HG03558 (cell line): Measurements from ENCODE around the gene ABHD8.
"Not testable (repeated sequence)": the region's sequence is repeated elsewhere in the genome, so short reads cannot be mapped to it uniquely, and the experiment has no call there.

Source experiments
- ATAC-seq: cut with Tn5 transposase; IDR thresholded peaks from one replicate; pipeline ENCODE4 v1.9.1; 2021; ENCODE audit warnings: moderate number of reproducible peaks; ENCODE audit not compliant: unreplicated experiment; ENCODE audit errors: extremely low read depth

Gene ABHD8

DNA sequence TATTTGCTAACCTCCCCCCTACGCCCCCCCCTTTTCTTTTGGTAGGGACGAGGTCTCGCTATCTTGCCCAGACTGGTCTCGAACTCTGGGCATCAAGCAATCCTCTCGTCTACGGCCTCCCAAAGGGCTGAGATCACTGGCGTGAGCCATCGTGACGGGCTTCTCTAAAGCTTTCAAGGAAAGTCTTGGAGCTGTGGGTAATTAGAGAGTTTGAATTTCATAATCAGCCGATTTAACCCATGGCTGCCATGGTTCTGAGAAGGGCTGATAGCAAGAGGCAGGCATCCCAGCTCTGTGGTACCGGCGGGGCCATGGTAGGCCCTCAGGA is 679 bp upstream of the ABHD8 start:
- ATAC-seq: no peak

DNA sequence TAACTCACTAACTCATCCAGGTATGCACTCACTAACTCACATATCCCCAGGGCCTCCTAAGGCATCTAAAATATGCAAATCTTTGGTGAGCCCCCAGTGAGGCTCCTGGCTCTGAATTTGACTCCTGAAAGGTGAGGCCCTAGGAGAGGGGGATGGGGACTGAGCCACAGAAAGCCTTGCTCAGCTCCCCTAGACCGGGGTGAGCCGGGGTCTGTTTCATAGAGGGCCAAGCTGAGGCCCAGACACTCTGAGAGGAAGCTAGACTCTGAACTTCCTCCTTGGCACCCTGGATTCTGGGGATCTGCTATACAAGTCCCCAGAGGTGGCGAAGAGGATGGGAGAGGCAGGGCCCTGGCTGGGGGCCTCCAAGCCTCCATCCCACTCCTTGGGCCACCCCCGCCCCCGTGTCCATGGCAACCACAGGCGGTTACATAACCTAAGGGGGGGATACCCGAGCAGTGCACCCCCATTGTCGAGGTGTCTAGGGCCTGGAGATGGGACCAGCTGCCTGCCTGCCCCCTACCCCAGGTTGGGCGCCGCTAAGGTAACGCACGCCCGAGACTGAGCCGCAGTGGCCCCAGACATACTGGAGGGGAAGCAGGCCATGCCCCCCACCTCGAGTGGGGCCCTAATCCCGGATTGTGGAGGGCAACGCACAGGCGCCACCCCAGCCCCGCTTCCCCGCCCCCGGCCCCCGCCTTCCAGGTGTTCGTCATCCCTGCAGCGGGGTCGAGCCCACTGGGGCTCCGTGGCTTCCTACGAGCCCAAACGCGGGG is 646 bp downstream of the ABHD8 start:
- ATAC-seq: no peak

GRCh38 chr19:17300992-17301619 is 2.1 kb downstream of the ABHD8 start:
- ATAC-seq: no peak

GRCh38 chr19:17296976-17297375 is 6.2 kb downstream of the ABHD8 start:
- ATAC-seq: no peak

GRCh38 chr19:17296273-17296672 is 7.0 kb downstream of the ABHD8 start:
- ATAC-seq: no peak

DNA sequence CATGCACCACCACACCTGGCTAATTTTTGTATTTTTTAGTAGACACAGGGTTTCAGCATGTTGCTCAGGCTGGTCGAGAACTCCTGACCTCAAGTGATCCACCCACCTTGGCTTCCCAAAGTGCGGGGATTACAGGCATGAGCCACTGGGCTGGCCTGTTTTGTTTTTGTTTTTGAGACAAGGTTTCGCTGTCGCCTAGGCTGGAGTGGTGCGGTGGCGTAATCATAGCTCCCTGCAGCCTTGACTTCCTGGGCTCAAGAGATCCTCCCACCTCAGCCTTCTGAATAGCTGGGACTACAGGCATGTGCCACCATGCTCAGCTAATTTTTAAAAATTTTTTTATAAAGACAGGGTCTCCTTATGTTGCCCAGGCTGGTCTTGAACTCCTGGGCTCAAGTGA is 7.7 kb downstream of the ABHD8 start:
- not testable (repeated sequence) for ATAC-seq

DNA sequence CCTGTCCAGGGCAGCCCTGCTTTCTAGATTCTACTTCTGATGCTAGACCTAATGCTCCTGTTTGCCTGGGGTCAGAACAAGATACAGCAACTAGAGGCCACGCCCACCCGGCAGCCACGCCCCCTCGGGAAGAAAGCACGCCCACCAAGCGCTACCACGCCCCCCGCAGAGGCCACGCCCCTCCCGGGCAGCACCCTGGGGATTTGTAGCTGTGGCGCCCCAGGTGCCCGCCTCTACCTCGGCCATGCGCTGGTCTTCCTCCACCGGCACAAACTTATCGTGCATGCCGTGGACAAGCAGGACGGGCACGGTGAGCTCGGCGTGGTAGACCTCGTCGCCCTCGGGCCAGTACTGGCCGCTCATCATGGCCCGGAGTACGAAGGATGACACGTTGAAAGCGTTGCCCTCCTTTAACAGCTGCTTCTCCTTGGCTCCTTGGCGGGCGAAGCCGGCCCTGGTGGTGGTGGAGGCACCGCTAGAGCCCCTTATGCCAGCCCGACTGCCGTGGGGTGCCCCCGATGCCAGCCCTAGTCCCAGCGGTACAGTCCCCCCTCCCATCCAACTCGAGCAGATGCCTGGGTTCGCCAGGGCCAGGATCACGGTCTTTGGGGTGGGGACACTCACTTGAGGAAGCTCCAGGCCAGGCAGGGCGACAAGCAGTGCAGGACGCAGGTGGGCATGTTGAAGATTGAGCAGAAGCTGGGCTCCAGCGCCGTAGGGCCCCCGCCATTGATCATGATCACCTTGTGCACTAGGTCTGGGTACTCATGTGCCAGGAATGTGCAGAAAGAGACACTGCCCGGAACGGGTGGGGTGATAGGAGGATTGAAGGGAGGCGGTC is 9.0 kb downstream of the ABHD8 start:
- ATAC-seq: no peak

- no peak for ATAC-seq
These were observed 9.6 kb downstream of the ABHD8 start for GRCh38 chr19:17293605-17294004.

GRCh38 chr19:17292301-17293074 is 10.7 kb downstream of the ABHD8 start:
- ATAC-seq: no peak

GRCh38 chr19:17289489-17289888 is 13.7 kb downstream of the ABHD8 start:
- ATAC-seq: no peak

DNA sequence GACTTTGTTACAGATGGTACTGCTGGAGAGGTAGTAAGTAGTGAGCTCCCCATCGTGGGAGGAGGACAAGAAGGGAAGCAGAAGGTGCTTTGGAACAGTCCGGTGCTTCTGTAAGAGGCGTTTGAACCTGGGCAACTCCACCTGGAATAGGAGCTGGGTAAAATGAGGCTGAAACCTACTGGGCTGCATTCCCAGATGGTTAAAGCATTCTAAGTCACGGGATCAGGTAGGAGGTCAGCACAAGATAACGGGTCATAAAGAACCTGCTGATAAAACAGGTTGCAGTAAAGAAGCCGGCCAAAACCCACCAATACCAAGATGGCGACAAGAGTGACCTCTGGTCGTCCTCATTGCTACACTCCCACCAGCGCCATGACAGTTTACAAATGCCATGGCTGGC is 16.5 kb downstream of the ABHD8 start:
- no peak for ATAC-seq

DNA sequence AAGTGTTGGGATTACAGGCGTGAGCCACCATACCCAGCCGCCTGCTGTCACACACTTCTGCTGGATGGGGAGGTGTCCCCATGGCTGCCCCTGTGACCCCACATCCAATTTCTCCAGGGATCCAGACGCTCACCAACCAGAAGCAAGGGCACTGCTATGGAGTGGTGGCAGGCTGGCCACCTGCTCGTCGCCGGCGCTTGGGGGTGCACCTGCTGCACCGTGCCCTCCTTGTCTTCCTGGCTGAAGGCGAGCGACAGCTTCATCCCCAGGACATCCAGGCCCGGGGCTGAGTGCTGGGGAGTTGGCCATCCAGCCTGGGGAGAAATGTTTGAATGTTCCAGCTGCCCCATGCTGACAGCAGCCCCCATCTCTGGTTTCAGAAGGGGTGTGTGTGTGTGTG is 17.0 kb downstream of the ABHD8 start:
- no peak for ATAC-seq

DNA sequence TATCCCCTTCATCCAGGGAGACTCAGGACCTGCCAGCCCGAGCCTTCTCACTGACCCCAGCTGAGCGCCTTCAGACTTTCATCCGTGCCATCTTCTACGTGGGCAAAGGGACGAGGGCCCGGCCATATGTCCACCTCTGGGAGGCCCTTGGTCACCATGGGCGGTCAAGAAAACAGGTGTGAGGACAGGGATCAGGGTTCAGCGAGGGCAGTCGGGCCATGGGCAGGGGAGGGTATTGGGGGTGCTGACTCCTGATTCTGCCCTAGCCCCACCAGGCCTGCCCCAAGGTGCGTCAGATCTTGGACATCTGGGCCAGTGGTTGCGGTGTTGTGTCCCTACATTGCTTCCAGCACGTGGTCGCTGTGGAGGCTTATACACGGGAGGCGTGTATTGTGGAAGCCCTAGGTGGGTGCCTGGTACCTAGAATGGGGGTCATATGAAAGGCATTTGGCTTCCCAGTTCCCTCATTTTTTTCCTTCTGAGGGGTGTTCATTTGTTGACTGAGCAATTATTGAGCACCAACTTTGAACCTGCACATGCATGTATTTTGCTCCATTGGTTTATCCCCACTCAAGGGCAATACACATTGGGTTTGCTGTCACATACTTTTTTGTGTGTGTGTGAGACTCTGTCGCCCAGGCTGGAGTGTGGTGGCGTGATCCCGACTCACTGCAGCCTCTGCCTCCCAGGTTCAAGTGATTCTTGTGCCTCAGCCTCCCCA is 17.6 kb downstream of the ABHD8 start:
- no peak for ATAC-seq

GRCh38 chr19:17283504-17283996 is 19.7 kb downstream of the ABHD8 start:
- no peak for ATAC-seq

- ATAC-seq: no peak
These were observed 20.6 kb downstream of the ABHD8 start for GRCh38 chr19:17282488-17283125.

DNA sequence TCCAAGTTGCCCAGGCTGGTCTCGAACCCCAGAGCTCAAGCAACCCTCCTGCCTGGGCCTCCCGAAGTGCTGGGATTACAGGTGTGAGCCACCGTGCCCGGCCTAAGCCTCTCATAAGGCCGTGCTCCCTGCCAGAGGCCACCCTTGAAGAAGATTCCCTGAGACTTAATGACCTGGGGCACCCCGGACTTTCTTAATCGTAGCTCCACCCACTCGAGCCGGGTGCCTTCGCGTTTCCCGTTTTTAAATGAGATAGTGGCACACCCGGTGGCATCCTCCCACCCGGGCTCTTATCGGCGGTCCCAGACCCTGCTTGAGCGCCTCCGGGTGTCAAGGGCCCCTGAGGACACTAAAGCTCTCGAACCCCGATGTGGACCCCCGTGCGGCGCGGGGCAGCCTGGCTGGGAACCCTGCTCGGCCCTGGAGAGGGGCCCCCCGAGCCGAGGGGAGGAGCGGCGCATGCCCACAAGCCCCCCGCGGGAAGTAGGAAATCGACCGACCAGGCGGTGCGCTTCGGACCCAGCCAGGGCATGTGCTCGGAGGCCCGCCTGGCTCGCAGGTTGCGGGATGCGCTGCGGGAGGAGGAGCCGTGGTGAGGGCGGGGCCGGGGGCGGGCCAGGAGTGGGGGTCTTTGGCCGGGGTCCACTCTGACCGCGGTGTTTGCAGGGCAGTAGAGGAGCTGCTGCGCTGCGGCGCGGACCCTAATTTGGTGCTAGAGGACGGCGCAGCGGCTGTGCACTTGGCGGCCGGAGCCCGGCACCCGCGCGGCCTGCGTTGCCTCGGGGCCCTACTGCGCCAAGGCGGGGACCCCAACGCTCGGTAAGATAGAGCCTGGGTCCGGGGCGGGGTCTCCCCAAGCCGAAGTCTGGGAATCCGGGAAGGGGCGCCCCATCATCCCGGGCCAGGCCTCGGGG is 21.6 kb downstream of the ABHD8 start, which contains the start of gene ANKLE1:
Gene ANKLE1, plus strand, starts transcription at position 511 of the 914 bp plus-strand sequence. Its CDS starts 20 bp downstream, at position 531.
- no peak for ATAC-seq

DNA sequence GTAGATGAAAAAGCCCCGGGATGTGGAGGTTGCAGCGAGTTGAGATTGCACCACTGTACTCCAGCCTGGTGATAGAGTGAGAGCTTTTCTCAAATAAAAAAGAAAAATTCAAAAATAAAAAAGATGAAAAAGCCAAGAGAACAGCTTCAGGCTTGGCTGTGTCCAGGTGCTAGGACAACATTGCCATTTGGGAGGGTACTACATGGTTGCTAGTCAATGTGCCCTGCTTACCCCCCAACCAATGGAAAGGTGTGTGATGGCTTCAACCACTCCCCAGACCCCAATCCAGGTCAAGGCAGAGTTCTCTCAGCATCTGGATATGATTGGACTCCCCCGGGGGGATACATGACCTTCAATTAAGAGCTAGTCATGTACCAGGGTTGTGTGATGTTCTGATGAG is 23.8 kb downstream of the ABHD8 start:
- no peak for ATAC-seq
